K562 (cell line): ENCODE data around the gene RBM18. TPM values are rescaled to one million over a fixed set of nuclear protein-coding genes. Genes with fewer than 3 reads are reported as not detected.

Source experiments
- COPS2 ChIP-seq: fragments of 450-650 bp; conservative IDR thresholded peaks from 2 replicates; pipeline ENCODE4 v1.6.1; 2016; ENCODE audit warnings: mild to moderate bottlenecking, moderate library complexity
- CTCFL ChIP-seq: IDR thresholded peaks from 2 replicates; pipeline ENCODE4 v1.6.1; 2011; ENCODE audit warnings: borderline replicate concordance, low read depth, mild to moderate bottlenecking, moderate library complexity, low read length; ENCODE audit not compliant: insufficient read depth, poor library complexity, severe bottlenecking
- EGR1 ChIP-seq: fragments of 450-650 bp; conservative IDR thresholded peaks from 2 replicates; pipeline ENCODE4 v1.6.1; 2017; ENCODE audit warnings: mild to moderate bottlenecking
- JUN ChIP-seq, 2 experiments: sonication (generic) in 1 of 2; formaldehyde crosslinking in 1 of 2; IDR thresholded peaks; 2 replicates each; pipeline versions ENCODE4 v1.6.1 to v1.8.0; 2012 to 2022; ENCODE audit warnings: borderline replicate concordance in 2 of 2, mild to moderate bottlenecking in 2 of 2, improper control_type of control experiment in 1 of 2, low read depth in 1 of 2, low read length in 1 of 2, missing genetic modification reagents in 1 of 2
- MEIS2 ChIP-seq: fragments of 450-650 bp; IDR thresholded peaks from 2 replicates; pipeline ENCODE4 v1.6.1; 2014; ENCODE audit warnings: mild to moderate bottlenecking; ENCODE audit not compliant: partially characterized antibody
- NELFE ChIP-seq: IDR thresholded peaks from 2 replicates; pipeline ENCODE4 v1.6.1; 2011; ENCODE audit warnings: mild to moderate bottlenecking; ENCODE audit not compliant: insufficient read depth, insufficient read length
- NFATC3 ChIP-seq: fragments of 450-650 bp; IDR thresholded peaks from 2 replicates; pipeline ENCODE4 v1.6.1; 2017; ENCODE audit warnings: mild to moderate bottlenecking
- NFYB ChIP-seq: IDR thresholded peaks from 2 replicates; pipeline ENCODE4 v1.6.1; 2011; ENCODE audit warnings: mild to moderate bottlenecking, moderate library complexity; ENCODE audit not compliant: insufficient read length; ENCODE audit errors: extremely low read depth
- PCBP1 ChIP-seq: fragments of 200-400 bp; formaldehyde crosslinking; IDR thresholded peaks from 2 replicates; pipeline ENCODE4 v1.6.1; 2018; ENCODE audit warnings: mild to moderate bottlenecking, low read depth, low read length; ENCODE audit not compliant: poor library complexity, severe bottlenecking
- RERE ChIP-seq: sonication (generic); formaldehyde crosslinking; IDR thresholded peaks from 2 replicates; pipeline ENCODE4 v1.8.0; 2023; ENCODE audit warnings: missing genetic modification reagents, mild to moderate bottlenecking, borderline replicate concordance
- USF2 ChIP-seq: sonication (generic); formaldehyde crosslinking; IDR thresholded peaks from 2 replicates; pipeline ENCODE4 v1.5.0; 2020; ENCODE audit warnings: missing genetic modification reagents
- ZBTB11 ChIP-seq, 3 experiments: fragments of 200-800 bp in 1 of 3; fragments of 250-450 bp in 1 of 3; fragments of 450-650 bp in 1 of 3; sonication (Bioruptor Pico) in 1 of 3; sonication (Bioruptor generic) in 1 of 3; formaldehyde crosslinking in 1 of 3; IDR thresholded peaks; 2 replicates each; pipeline versions ENCODE4 v1.6.1 to v1.8.0; 2016 to 2022; ENCODE audit warnings: mild to moderate bottlenecking in 2 of 3, missing genetic modification characterization in 2 of 3, missing compliant biosample characterization in 1 of 3, moderate library complexity in 1 of 3
- polyA plus RNA-seq, 8 experiments: library from polyadenylated mRNA; depleted of rRNA in 4 of 8; stranded (reverse) in 5 of 8; unstranded in 3 of 8; fragments of >200 nt; fragmentation: Nextera tagmentation in 2 of 8; fragmentation: Illumina TruSeq in 1 of 8; extraction: Ambion mirVana in 2 of 8; extraction: Trizol in 1 of 8; gene quantifications; 2 replicates each; pipeline versions ENCODE4 v1.2.1 to v1.2.3, GENCODE V29; 2011 to 2014; ENCODE audit warnings: inconsistent platforms in 1 of 8, missing spikeins in 1 of 8
- total RNA-seq, 7 experiments: library from RNA; depleted of rRNA in 6 of 7; stranded (reverse); fragments of >200 nt in 6 of 7; fragmentation: Illumina TruSeq in 2 of 7; extraction: Trizol in 2 of 7; gene quantifications; 2 replicates each; pipeline versions ENCODE4 v1.2.1 to v1.2.3, GENCODE V29; 2011 to 2021; ENCODE audit warnings: low replicate concordance in 1 of 7

The RBM18 gene
- total and polyA plus RNA-seq, 9 of the 15 experiments (the other 6 are each of a cell fraction or from before 2014, with no cell fraction given): 7.9 to 86.3 (median 34.0) TPM

GRCh38 chr9:122213589-122214413 is 50.8 kb downstream of the RBM18 start (continued):
- TF ChIP-seq ZBTB11 (CRISPR knock-in tag; IDR thresholded peaks at IDR 0.05): peak in 1 of 3 experiments; percentile 78; a peak in 2 of 6 replicates
- TF ChIP-seq NELFE: no peak
- TF ChIP-seq COPS2: no peak
- no peak for TF ChIP-seq MEIS2
- no peak for TF ChIP-seq CTCFL
- no peak for TF ChIP-seq NFATC3
- TF ChIP-seq RERE (CRISPR knock-in tag): no peak
- TF ChIP-seq PCBP1: peak; percentile 47
- TF ChIP-seq EGR1: peak; percentile 96
- TF ChIP-seq USF2: no peak; the same call in 1 of the 2 replicates
- TF ChIP-seq NFYB: peak; percentile 39
- no peak; the same call in 1 of the 2 replicates for TF ChIP-seq JUN (IDR thresholded peaks at IDR 0.05; ENCODE audit: borderline replicate concordance, low read depth, low read length)
- no peak for TF ChIP-seq JUN (CRISPR knock-in tag; IDR thresholded peaks at IDR 0.05; ENCODE audit: borderline replicate concordance)
